Measurements from ENCODE around the gene NUDC.
A peak's percentile ranks its signal among the peaks of the same experiment; 100 is the strongest.

Gene NUDC

GRCh38 chr1:26913754-26914619, 7.6 kb upstream of the NUDC start, which contains the start of gene NR0B2:
Gene NR0B2, minus strand, starts transcription at chr1:26913975. Its CDS starts 35 bp downstream, at chr1:26913940.
- H3K36me3 ChIP-seq (ENCODE audit: control insufficient read depth, low read depth, low read length), result no peaks in the 10 kb centered on the region
- H3K4me1 ChIP-seq (ENCODE audit: control insufficient read depth, low read depth, low read length), result no peaks in the 10 kb centered on the region
- no peak within 1 kb of the TSS for H3K9ac ChIP-seq (ENCODE audit: low read length)
- no peak within 1 kb of the TSS for H3K4me3 ChIP-seq (ENCODE audit: low read length)
- H3K27ac ChIP-seq (ENCODE audit: low read length), result no peak within 1 kb of the TSS
- H3K27me3 ChIP-seq (ENCODE audit: control insufficient read depth, insufficient read depth, low read length), result no peaks in the 10 kb centered on the region
- no peaks in the 10 kb centered on the region for H3K9me3 ChIP-seq (ENCODE audit: control insufficient read depth, low read depth, low read length)

- no peaks in the 10 kb centered on the region for H3K36me3 ChIP-seq (ENCODE audit: control insufficient read depth, low read depth, low read length)
- H3K4me3 ChIP-seq (ENCODE audit: low read length), result no peak overlapping the region
- H3K9me3 ChIP-seq (ENCODE audit: control insufficient read depth, low read depth, low read length), result no peaks in the 10 kb centered on the region
- no peak overlapping the region for H3K9ac ChIP-seq (ENCODE audit: low read length)
- no peaks in the 10 kb centered on the region for H3K4me1 ChIP-seq (ENCODE audit: control insufficient read depth, low read depth, low read length)
- H3K27me3 ChIP-seq (ENCODE audit: control insufficient read depth, insufficient read depth, low read length), result no peaks in the 10 kb centered on the region
- H3K27ac ChIP-seq (ENCODE audit: low read length), result no peak overlapping the region
These were observed 6.2 kb upstream of the NUDC start for GRCh38 chr1:26915204-26915842.

- H3K9me3 ChIP-seq (ENCODE audit: control insufficient read depth, low read depth, low read length), result no peaks in the 10 kb centered on the region
- H3K4me3 ChIP-seq (ENCODE audit: low read length), result peak overlapping the region; percentile 97
- H3K36me3 ChIP-seq (ENCODE audit: control insufficient read depth, low read depth, low read length), result peaks cover 19% of the 10 kb centered on the region
- no peaks in the 10 kb centered on the region for H3K27me3 ChIP-seq (ENCODE audit: control insufficient read depth, insufficient read depth, low read length)
- H3K27ac ChIP-seq (ENCODE audit: low read length), result peak overlapping the region; percentile 57
- peaks cover 7% of the 10 kb centered on the region for H3K4me1 ChIP-seq (ENCODE audit: control insufficient read depth, low read depth, low read length)
- peak overlapping the region; percentile 96 for H3K9ac ChIP-seq (ENCODE audit: low read length)
These were observed 410 bp upstream of the NUDC start for GRCh38 chr1:26921126-26921539.

GRCh38 chr1:26922431-26922729, 837 bp downstream of the NUDC start:
- Histone ChIP-seq H3K27me3 (ENCODE audit: control insufficient read depth, insufficient read depth, low read length) (no peaks in the 10 kb centered on the region), H3K4me1 (ENCODE audit: control insufficient read depth, low read depth, low read length) (peaks cover 7% of the 10 kb centered on the region), H3K27ac (ENCODE audit: low read length) (peak overlapping the region; percentile 88), H3K4me3 (ENCODE audit: low read length) (peak overlapping the region; percentile 97), H3K9ac (ENCODE audit: low read length) (peak overlapping the region; percentile 96), H3K9me3 (ENCODE audit: control insufficient read depth, low read depth, low read length) (no peaks in the 10 kb centered on the region), H3K36me3 (ENCODE audit: control insufficient read depth, low read depth, low read length) (peaks cover 29% of the 10 kb centered on the region)

- Histone ChIP-seq H3K9me3 (ENCODE audit: control insufficient read depth, low read depth, low read length) (no peaks in the 10 kb centered on the region), H3K27ac (ENCODE audit: low read length) (no peak overlapping the region), H3K9ac (ENCODE audit: low read length) (peak overlapping the region; percentile 96), H3K27me3 (ENCODE audit: control insufficient read depth, insufficient read depth, low read length) (no peaks in the 10 kb centered on the region), H3K4me3 (ENCODE audit: low read length) (peak overlapping the region; percentile 97), H3K36me3 (ENCODE audit: control insufficient read depth, low read depth, low read length) (peaks cover 35% of the 10 kb centered on the region), H3K4me1 (ENCODE audit: control insufficient read depth, low read depth, low read length) (peaks cover 7% of the 10 kb centered on the region)
These were observed 1.4 kb downstream of the NUDC start for GRCh38 chr1:26922901-26923300.

GRCh38 chr1:26923711-26924110, 2.2 kb downstream of the NUDC start:
- Histone ChIP-seq H3K36me3 (ENCODE audit: control insufficient read depth, low read depth, low read length) (peaks cover 43% of the 10 kb centered on the region), H3K27ac (ENCODE audit: low read length) (no peak overlapping the region), H3K9me3 (ENCODE audit: control insufficient read depth, low read depth, low read length) (no peaks in the 10 kb centered on the region), H3K4me3 (ENCODE audit: low read length) (no peak overlapping the region), H3K27me3 (ENCODE audit: control insufficient read depth, insufficient read depth, low read length) (no peaks in the 10 kb centered on the region), H3K9ac (ENCODE audit: low read length) (no peak overlapping the region), H3K4me1 (ENCODE audit: control insufficient read depth, low read depth, low read length) (peaks cover 7% of the 10 kb centered on the region)

- no peak overlapping the region for H3K9ac ChIP-seq (ENCODE audit: low read length)
- no peaks in the 10 kb centered on the region for H3K9me3 ChIP-seq (ENCODE audit: control insufficient read depth, low read depth, low read length)
- no peaks in the 10 kb centered on the region for H3K27me3 ChIP-seq (ENCODE audit: control insufficient read depth, insufficient read depth, low read length)
- no peaks in the 10 kb centered on the region for H3K4me1 ChIP-seq (ENCODE audit: control insufficient read depth, low read depth, low read length)
- H3K36me3 ChIP-seq (ENCODE audit: control insufficient read depth, low read depth, low read length), result peaks cover 53% of the 10 kb centered on the region
- no peak overlapping the region for H3K27ac ChIP-seq (ENCODE audit: low read length)
- no peak overlapping the region for H3K4me3 ChIP-seq (ENCODE audit: low read length)
These were observed 11.0 kb downstream of the NUDC start for GRCh38 chr1:26932531-26932930.

GRCh38 chr1:26936823-26937222, 15.3 kb downstream of the NUDC start:
- Histone ChIP-seq H3K36me3 (ENCODE audit: control insufficient read depth, low read depth, low read length) (peaks cover 38% of the 10 kb centered on the region), H3K9me3 (ENCODE audit: control insufficient read depth, low read depth, low read length) (no peaks in the 10 kb centered on the region), H3K4me1 (ENCODE audit: control insufficient read depth, low read depth, low read length) (no peaks in the 10 kb centered on the region), H3K27me3 (ENCODE audit: control insufficient read depth, insufficient read depth, low read length) (no peaks in the 10 kb centered on the region), H3K27ac (ENCODE audit: low read length) (no peak overlapping the region), H3K4me3 (ENCODE audit: low read length) (no peak overlapping the region), H3K9ac (ENCODE audit: low read length) (no peak overlapping the region)

GRCh38 chr1:26938004-26938658, 16.6 kb downstream of the NUDC start:
- H3K9ac ChIP-seq (ENCODE audit: low read length), result no peak overlapping the region
- no peaks in the 10 kb centered on the region for H3K4me1 ChIP-seq (ENCODE audit: control insufficient read depth, low read depth, low read length)
- no peak overlapping the region for H3K27ac ChIP-seq (ENCODE audit: low read length)
- peaks cover 47% of the 10 kb centered on the region for H3K36me3 ChIP-seq (ENCODE audit: control insufficient read depth, low read depth, low read length)
- no peaks in the 10 kb centered on the region for H3K9me3 ChIP-seq (ENCODE audit: control insufficient read depth, low read depth, low read length)
- no peaks in the 10 kb centered on the region for H3K27me3 ChIP-seq (ENCODE audit: control insufficient read depth, insufficient read depth, low read length)
- H3K4me3 ChIP-seq (ENCODE audit: low read length), result no peak overlapping the region

GRCh38 chr1:26938659-26939025, 17.1 kb downstream of the NUDC start:
- Histone ChIP-seq H3K4me3 (ENCODE audit: low read length) (no peak overlapping the region), H3K9ac (ENCODE audit: low read length) (no peak overlapping the region), H3K9me3 (ENCODE audit: control insufficient read depth, low read depth, low read length) (no peaks in the 10 kb centered on the region), H3K4me1 (ENCODE audit: control insufficient read depth, low read depth, low read length) (no peaks in the 10 kb centered on the region), H3K36me3 (ENCODE audit: control insufficient read depth, low read depth, low read length) (peaks cover 52% of the 10 kb centered on the region), H3K27me3 (ENCODE audit: control insufficient read depth, insufficient read depth, low read length) (no peaks in the 10 kb centered on the region), H3K27ac (ENCODE audit: low read length) (no peak overlapping the region)

- H3K36me3 ChIP-seq (ENCODE audit: control insufficient read depth, low read depth, low read length), result peaks cover 56% of the 10 kb centered on the region
- H3K4me3 ChIP-seq (ENCODE audit: low read length), result no peak overlapping the region
- no peaks in the 10 kb centered on the region for H3K4me1 ChIP-seq (ENCODE audit: control insufficient read depth, low read depth, low read length)
- H3K9me3 ChIP-seq (ENCODE audit: control insufficient read depth, low read depth, low read length), result no peaks in the 10 kb centered on the region
- H3K27me3 ChIP-seq (ENCODE audit: control insufficient read depth, insufficient read depth, low read length), result no peaks in the 10 kb centered on the region
- no peak overlapping the region for H3K27ac ChIP-seq (ENCODE audit: low read length)
- H3K9ac ChIP-seq (ENCODE audit: low read length), result no peak overlapping the region
These were observed 19.8 kb downstream of the NUDC start for GRCh38 chr1:26941311-26941710.
